ENCODE results near the gene TMEM121B. TPM values are rescaled to one million over a fixed set of nuclear protein-coding genes. Genes with fewer than 3 reads are reported as not detected.

The TMEM121B gene
- total and polyA plus RNA-seq, 9 donors = 0.12 to 1.1 (median 0.53) TPM

- intact Hi-C loops (cut with DNase I) = loop anchor here in 1 of 4 donors (10.0 kb wide), 1 partner anchor 399 kb away; no protein-coding TSS in a partner anchor
- 92 to 95% (median 92%) methylated on average over 7 of the region's 7 CpGs for WGBS, 3 donors
- Histone ChIP-seq H3K36me3 (no peaks in the 10 kb centered on the region), H3K4me3 (no peak overlapping the region), H3K27ac (no peak overlapping the region), H3K4me1 (ENCODE audit: insufficient read depth) (no peaks in the 10 kb centered on the region), H3K9me3 (no peaks in the 10 kb centered on the region), H3K27me3 (no peaks in the 10 kb centered on the region)
- no peak for DNase-seq
- TF ChIP-seq EP300 (IDR thresholded peaks at IDR 0.05) = no peak
- no peak for TF ChIP-seq POLR2A (IDR thresholded peaks at IDR 0.05)
- no peak for TF ChIP-seq CTCF (IDR thresholded peaks at IDR 0.05)
Observed at GRCh38 chr22:17096071-17096470, 25.1 kb downstream of the TMEM121B start.

GRCh38 chr22:17095538-17095937 lies 25.6 kb downstream of the TMEM121B start:
- Histone ChIP-seq H3K36me3 (no peaks in the 10 kb centered on the region), H3K4me1 (ENCODE audit: insufficient read depth) (no peaks in the 10 kb centered on the region), H3K4me3 (no peak overlapping the region), H3K27ac (no peak overlapping the region), H3K27me3 (no peaks in the 10 kb centered on the region), H3K9me3 (no peaks in the 10 kb centered on the region)
- DNase-seq = no peak
- WGBS, 3 donors = 75 to 88% (median 86%) methylated on average over 6 of the region's 6 CpGs
- TF ChIP-seq POLR2A (IDR thresholded peaks at IDR 0.05) = no peak
- TF ChIP-seq CTCF (IDR thresholded peaks at IDR 0.05) = no peak
- TF ChIP-seq EP300 (IDR thresholded peaks at IDR 0.05) = no peak
- intact Hi-C loops (cut with DNase I) = loop anchor here in 1 of 4 donors (10.0 kb wide), 1 partner anchor 399 kb away; no protein-coding TSS in a partner anchor

GRCh38 chr22:17093081-17093480 lies 28.1 kb downstream of the TMEM121B start:
- TF ChIP-seq CTCF (IDR thresholded peaks at IDR 0.05) (no peak), EP300 (IDR thresholded peaks at IDR 0.05) (no peak)
- H3K27me3 ChIP-seq = no peaks in the 10 kb centered on the region
- no peaks in the 10 kb centered on the region for H3K4me1 ChIP-seq (ENCODE audit: insufficient read depth)
- intact Hi-C loops (cut with DNase I) = loop anchor here in 1 of 4 donors (10.0 kb wide), 1 partner anchor 402 kb away; no protein-coding TSS in a partner anchor
- H3K4me3 ChIP-seq = no peak overlapping the region
- DNase-seq = no peak
- WGBS, 3 donors = 53 to 64% (median 58%) methylated on average over 3 of the region's 3 CpGs
- H3K36me3 ChIP-seq = no peaks in the 10 kb centered on the region
- no peaks in the 10 kb centered on the region for H3K9me3 ChIP-seq
- no peak overlapping the region for H3K27ac ChIP-seq

GRCh38 chr22:17091851-17092250 lies 29.3 kb downstream of the TMEM121B start:
- 50 to 57% (median 56%) methylated on average over 4 of the region's 4 CpGs for WGBS, 3 donors

More at GRCh38 chr22:17091851-17092250, 29.3 kb downstream of the TMEM121B start:
- DNase-seq = no peak
- Histone ChIP-seq H3K4me1 (ENCODE audit: insufficient read depth) (no peaks in the 10 kb centered on the region), H3K27me3 (no peaks in the 10 kb centered on the region), H3K9me3 (no peaks in the 10 kb centered on the region), H3K27ac (no peak overlapping the region), H3K36me3 (no peaks in the 10 kb centered on the region), H3K4me3 (no peak overlapping the region)
- TF ChIP-seq EP300 (IDR thresholded peaks at IDR 0.05) (no peak), CTCF (IDR thresholded peaks at IDR 0.05) (no peak), POLR2A (IDR thresholded peaks at IDR 0.05) (no peak)
- intact Hi-C loops (cut with DNase I) = loop anchor here in 1 of 4 donors (10.0 kb wide), 1 partner anchor 403 kb away; no protein-coding TSS in a partner anchor
